HG03135 (cell line): ENCODE measurements around the gene SMOC1.

ENCODE experiments used
- ATAC-seq: cut with Tn5 transposase; IDR thresholded peaks from one replicate; pipeline ENCODE4 v1.9.1; 2021; ENCODE audit warnings: mild to moderate bottlenecking, moderate library complexity; ENCODE audit not compliant: unreplicated experiment

SMOC1 gene

GRCh38 chr14:70077005-70077404, 197.8 kb downstream of the SMOC1 start:
- no peak for ATAC-seq

GRCh38 chr14:70077720-70078119, 198.5 kb downstream of the SMOC1 start:
- no peak for ATAC-seq

- ATAC-seq: no peak
Observed at GRCh38 chr14:70078329-70078728, 199.1 kb downstream of the SMOC1 start.

GRCh38 chr14:70080076-70080475, 200.9 kb downstream of the SMOC1 start:
- ATAC-seq: no peak
